Activated CD4-positive, alpha-beta T cell treated with anti-CD3 and anti-CD28 coated beads, Interleukin-2, amount 50 U/mL, for 16 hours (primary cell): ENCODE results near the gene ARHGAP23.

Experiments
- DNase-seq: peaks from one replicate; pipeline ENCODE4 v3.0.0-alpha.2; 2020

ARHGAP23 gene, protein sequence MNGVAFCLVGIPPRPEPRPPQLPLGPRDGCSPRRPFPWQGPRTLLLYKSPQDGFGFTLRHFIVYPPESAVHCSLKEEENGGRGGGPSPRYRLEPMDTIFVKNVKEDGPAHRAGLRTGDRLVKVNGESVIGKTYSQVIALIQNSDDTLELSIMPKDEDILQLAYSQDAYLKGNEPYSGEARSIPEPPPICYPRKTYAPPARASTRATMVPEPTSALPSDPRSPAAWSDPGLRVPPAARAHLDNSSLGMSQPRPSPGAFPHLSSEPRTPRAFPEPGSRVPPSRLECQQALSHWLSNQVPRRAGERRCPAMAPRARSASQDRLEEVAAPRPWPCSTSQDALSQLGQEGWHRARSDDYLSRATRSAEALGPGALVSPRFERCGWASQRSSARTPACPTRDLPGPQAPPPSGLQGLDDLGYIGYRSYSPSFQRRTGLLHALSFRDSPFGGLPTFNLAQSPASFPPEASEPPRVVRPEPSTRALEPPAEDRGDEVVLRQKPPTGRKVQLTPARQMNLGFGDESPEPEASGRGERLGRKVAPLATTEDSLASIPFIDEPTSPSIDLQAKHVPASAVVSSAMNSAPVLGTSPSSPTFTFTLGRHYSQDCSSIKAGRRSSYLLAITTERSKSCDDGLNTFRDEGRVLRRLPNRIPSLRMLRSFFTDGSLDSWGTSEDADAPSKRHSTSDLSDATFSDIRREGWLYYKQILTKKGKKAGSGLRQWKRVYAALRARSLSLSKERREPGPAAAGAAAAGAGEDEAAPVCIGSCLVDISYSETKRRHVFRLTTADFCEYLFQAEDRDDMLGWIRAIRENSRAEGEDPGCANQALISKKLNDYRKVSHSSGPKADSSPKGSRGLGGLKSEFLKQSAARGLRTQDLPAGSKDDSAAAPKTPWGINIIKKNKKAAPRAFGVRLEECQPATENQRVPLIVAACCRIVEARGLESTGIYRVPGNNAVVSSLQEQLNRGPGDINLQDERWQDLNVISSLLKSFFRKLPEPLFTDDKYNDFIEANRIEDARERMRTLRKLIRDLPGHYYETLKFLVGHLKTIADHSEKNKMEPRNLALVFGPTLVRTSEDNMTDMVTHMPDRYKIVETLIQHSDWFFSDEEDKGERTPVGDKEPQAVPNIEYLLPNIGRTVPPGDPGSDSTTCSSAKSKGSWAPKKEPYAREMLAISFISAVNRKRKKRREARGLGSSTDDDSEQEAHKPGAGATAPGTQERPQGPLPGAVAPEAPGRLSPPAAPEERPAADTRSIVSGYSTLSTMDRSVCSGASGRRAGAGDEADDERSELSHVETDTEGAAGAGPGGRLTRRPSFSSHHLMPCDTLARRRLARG (N-terminal part only)

DNA sequence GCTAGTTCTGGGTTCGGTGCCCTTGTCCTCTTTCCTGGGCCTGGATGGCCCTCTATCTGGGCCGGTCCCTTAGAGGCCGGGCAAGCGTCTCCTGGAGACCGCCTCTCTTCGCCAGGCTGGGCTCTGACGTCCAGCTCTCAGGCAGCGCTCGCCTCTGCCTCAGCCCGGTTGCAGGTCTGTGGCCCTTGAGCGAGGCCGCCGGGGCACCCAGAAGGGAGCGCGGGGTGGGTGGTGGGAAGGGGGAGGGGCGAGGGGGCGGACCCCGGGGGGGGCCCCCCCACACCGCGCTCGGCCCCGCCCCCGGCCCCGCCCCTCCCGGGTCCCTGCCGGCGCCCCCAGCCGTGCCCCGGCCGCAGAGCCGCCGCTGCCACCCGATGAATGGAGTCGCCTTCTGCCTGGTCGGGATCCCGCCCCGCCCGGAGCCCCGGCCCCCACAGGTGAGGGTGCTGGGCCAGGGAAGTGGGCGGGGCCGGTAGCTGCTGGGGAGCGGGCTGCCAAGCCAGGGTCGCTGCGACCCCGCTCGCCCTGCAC, at the start of gene ARHGAP23:
TSS of gene ARHGAP23 (plus strand) at position 353 of the 531 bp plus-strand sequence. CDS start at position 375, 22 bp downstream.
- DNase-seq = no peak

DNA sequence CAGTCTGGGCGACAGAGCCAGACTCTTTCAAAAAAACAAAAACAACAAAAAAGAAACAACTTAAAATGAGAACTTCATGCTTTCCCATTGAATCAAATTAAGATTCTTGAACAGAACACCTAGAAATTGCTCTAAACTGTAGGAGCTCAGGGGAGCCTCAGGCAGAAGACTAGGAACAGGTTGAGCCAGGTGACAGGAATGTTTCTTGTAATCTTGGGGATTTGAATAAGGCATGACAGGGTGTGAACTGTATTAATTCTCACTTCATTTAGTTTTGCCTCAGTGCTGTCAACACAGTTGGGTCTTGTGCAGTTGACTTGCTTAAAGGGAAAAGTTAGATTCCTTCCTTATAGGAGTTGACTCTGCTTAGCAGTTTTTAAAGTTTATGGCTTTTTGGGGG, 48.8 kb upstream of the ARHGAP23 start:
- no peak for DNase-seq

DNA sequence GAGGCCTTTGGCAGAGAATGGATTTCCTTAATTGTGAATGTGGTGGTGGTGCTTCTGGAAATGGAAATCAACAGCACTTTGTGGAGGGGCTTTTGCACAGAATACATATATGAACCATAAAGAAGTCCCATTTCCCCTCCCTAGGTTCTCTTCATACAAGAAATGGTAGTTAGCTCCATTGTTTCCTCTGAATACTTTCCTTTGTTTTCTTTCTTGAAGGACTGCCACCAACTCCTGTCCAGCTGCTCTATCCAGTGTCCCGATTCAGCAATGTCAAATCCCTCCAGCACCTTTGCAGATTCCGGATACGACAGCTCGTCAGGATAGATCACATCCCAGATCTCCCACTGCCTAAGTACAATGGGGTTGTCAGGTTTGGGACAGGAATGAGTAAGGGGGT, 33.2 kb upstream of the ARHGAP23 start:
- no peak for DNase-seq

DNA sequence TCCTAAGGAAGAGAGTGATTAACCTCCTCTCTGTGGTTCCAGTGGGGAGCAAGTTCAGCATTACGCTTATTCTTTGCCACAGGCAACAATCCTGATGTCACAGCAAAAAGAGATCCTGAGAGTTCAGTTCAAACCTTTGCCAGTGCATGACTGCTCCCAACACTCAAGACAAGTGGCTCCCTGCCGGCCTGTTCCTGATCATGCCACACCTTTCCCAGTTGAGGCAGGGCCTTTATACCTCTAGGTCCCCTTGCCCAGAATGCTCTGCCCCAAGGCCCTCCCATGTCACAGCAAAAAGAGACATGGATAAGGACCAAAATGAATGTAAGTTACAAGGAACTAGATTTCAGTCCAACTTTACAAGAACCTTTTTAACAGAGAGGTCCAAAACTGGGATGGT, 31.0 kb upstream of the ARHGAP23 start:
- no peak for DNase-seq

DNA sequence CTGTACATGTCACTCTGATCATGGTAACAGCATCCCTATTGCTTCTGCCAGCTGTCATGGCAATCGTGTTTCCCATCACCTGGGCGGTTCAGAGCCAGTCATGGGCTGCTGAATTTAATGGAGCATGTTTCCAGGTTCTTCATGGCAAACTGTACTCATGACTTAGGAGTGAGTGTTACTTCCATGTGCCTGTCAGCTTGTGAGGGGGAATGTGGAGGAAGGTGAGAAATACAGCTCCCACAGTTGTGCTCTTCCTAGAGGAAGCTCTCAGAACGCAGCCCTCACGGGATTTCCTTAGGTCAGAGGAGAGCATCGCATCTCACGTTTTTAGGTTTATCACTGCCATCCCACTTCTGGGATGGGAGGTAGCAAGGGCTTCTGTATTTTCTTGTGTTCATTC, 28.0 kb upstream of the ARHGAP23 start:
- no peak for DNase-seq

DNA sequence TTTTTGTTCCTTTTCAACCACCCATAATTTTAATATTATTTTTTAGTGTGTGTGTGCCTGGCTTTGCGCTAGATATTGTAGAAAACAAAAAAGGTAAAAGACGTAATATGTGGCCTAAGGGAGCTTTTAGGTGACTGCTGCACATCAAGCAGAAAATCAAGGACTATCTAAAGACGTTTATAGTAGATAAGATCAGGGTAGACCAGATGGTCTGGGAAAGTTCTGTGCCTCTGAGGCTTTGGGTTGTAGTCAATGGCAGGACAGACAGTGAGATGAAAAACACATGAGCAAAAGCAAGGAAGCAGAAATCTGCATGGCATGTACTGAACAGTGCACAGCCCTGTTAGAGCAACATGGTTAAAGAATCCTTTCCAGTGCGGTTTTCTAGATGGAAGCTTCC, 26.8 kb upstream of the ARHGAP23 start:
- DNase-seq = no peak

DNA sequence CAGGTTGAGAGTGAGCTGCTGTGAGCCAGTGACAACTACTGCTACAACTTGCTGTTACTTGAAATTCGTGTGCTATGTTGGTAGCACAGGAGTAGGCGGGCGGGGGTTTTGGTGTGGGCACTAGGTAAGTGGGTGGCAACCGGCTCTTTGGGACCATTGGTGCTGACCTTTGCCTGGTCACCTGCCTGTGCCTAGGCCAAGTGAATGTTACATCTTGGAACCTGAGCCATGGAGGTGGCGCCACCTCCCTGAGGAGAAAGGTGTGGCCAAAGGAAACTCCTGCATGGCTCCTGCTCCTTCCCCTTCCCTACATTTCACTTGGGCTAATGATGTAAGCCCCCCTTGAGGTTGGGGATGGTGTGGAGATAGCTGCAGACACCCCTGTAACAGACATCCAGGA, 25.4 kb upstream of the ARHGAP23 start:
- DNase-seq = no peak

DNA sequence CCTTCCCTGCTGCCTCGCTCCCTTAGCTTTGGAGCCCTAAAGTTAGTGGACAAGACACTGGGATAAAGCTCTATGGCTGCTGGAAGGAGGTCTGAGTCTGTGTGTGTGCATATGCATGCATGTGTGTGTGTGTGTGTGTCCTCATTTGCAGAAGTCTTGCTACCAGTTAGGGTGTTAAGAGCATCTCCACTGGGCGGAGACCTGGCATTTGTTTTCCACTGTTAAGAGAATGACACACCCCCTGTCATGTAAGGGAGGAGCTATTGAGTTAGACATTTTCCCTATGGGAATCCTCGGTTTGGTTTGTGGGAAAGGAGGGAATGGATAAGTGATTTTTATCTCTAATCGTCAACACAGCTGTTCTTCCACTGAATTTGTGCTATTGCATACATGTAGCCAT, 24.8 kb upstream of the ARHGAP23 start:
- no peak for DNase-seq

DNA sequence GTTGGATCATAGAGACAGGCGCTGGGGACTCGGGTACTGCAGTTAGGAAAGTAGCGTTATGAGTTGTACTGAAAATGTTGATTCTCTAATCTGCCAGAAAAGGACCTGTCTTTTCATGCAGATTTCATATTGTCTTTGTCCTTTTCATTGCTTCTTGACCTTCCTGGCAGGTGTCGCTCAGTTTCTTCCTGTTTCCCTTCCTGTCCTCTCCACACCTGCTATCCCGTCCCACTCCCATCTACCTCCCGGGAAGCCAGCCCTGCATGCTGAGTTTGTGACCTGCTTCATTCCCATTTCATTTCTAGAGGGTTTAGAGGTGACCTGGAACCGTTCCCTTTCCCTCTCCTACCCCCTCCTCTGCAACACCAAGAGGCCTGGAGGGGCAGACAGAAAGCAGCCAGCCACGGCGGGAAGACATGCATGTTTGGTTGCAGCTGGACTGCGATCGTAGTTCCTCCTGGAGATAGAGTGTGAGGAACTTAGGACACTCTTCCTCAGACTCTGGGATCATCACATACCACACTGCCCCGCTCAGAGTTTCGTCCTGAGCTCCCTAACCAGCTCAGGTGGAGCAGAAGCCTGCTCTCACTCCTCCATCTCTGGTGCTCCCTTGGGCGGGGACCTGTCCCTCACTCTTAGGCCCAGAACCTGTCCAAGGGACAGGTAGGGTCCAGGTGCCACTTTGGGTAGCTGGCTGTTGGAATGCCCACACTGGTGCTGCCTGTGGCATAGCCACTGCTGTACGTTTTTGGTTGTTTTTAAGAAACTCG, 23.9 kb upstream of the ARHGAP23 start:
- DNase-seq = no peak

DNA sequence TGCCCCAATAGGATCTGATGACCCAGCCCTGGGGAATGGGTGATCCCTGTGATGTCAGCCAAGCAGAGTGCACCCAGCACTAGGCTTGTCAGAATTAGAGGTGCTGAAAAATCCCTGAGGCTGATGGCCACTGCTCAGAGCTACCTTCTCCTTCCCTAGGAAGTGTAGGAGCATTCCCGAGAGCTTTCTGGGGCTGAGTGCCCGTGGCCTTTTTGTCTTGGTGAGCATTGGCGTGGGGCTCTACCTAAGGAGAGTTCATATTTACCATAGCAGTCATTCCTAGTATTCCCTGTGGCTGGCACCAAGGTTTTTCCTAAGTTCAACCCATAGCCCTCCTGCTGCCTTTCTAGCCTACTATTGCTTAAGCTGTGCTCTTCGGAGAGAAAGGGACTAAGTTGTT, 22.6 kb upstream of the ARHGAP23 start:
- DNase-seq = no peak

DNA sequence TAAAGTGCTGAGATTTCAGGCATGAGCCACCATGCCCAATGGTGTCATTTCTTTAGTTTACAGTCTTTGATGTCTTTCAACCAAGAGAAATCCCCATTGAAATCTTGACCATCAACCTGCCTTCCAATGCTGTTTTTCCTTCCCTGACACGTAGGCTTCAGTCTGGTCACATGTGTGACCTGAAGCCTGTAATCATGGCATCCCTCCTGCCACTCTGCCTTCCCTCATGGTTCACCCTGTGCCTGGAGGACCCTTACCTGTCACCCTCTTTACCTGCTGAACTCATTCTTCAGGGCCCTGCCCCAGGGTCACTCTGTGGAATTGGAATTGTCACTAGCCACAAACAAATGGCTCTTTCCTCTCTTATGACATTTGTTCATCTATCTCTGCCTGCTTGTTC, 18.1 kb upstream of the ARHGAP23 start:
- no peak for DNase-seq

DNA sequence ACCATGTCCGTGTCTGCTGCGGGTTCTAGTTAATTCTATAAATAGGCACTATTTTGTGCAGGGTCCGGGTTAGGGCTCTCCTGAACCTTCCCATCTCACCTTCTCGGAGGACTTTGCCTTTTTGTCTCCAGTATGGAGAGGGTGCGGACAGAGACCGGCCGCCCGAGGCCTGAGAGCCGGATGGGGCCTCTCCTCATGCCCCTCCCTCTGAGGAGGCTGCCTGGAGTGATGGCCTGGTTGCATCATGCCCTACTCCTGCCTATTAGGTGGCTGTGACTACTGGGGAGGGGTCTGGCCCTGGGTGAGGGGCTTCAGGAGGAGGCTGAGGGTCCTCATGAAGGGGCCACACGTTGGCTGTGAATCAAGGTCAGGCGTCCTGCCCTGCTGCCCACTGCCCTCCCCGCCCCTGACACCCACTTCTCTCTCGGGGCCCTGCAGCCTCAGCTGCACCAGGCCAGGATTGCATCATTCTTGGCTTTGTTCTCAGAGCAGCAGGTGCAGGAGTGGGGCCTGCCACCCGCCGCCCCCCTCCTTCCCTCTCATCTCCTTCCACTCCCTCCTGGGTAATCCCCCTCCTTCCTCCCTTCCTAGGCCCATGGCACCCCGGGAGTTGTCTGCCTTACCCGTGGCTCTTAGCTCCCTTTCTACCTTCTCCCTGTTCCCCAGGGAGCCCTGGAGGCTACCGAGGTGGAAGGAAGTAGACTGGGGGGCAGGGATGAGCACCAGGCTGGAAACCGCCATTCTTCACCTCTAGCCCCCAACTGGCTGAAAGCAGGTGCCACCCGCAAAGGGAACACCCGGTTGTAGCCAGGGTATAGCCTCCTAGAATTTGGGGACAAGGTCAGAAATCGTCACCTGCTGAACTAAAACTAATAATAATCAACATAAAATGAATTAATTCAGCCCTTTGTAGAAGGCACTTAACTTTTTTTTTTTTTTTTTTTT, 12.7 kb upstream of the ARHGAP23 start:
- peak; percentile 26 for DNase-seq

DNA sequence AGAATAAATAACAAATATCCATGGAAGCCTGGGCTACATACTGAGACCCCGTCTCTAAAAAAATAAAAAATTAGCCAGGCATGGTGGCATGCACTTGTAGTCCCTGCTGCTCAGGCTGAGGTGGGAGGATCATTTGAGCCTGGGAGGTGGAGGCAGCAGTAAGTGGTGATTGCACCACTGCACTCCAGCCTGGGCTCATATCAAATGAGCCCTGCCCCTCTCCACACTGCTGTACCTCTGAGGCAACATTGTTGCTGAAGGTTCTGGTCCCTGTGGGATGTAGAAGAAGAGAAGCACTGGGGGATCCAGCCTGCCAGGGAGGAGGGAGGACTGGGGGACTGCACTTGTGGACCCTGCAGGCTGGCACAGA, 11.4 kb upstream of the ARHGAP23 start:
- DNase-seq = no peak

DNA sequence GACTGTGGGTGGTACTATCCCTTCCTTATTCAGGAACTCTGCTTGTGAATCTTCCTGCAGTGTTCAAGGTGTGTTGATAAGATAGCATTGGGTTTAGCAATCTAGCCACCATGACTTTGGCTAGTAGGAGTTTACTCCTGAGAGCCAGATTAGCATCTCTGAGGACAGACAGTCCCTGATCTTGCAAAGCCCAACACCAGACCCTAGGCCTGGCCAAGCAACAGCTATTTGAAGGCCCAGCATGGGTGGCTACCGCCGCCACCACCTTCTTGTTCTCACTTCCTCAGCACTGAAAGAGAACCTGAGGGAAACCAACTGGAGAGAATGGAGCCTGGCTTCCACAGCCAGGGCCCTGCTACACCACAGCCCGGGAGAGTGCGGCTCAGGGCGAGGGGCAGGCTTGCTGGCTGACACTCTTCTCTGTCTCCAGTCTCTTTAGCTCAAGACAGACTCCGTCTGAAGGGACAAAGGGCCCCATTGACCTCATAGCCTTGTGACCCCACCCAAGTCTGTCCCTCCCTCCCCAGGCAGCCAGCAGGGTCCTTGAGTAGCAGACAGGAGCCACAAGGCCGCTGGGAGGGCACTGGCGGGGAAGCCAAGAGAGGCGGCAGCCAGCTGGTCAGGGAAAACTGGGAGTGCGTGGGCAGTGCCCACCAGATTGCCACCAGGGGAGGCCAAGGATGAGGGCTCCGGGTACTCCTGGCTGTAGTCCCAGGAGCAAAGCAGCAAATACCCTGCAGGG, 10.9 kb upstream of the ARHGAP23 start:
- no peak for DNase-seq

DNA sequence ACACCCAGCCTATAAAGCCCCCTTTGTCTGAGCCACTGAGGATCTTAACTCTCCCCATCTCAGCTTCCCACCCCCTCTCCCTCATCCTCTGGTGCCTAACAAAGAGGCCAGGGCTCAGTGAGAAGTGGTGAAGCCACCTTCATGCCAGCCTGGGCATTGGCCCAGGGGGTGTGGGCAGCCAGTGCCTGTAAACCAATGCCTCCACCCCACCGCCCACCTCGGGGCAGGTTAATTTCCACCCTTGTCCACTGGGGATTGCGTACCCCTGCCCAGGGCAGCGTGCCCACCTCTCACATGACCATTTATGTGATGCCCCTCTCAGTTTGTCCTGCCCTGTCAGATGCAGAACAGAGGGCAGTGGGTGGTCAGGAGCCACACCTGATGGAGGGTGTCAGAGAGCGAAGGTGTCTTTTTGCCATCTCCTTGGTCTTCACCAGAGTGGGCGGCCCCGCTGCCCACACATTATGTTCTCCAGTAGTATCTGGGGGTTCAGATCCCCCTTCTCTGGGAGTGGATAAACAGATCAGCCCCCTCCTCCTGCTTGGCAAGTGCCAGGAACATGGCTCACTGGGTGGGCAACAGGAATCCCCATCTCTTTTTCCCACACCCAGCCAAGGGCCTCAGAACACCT, 10.1 kb upstream of the ARHGAP23 start:
- DNase-seq = no peak

DNA sequence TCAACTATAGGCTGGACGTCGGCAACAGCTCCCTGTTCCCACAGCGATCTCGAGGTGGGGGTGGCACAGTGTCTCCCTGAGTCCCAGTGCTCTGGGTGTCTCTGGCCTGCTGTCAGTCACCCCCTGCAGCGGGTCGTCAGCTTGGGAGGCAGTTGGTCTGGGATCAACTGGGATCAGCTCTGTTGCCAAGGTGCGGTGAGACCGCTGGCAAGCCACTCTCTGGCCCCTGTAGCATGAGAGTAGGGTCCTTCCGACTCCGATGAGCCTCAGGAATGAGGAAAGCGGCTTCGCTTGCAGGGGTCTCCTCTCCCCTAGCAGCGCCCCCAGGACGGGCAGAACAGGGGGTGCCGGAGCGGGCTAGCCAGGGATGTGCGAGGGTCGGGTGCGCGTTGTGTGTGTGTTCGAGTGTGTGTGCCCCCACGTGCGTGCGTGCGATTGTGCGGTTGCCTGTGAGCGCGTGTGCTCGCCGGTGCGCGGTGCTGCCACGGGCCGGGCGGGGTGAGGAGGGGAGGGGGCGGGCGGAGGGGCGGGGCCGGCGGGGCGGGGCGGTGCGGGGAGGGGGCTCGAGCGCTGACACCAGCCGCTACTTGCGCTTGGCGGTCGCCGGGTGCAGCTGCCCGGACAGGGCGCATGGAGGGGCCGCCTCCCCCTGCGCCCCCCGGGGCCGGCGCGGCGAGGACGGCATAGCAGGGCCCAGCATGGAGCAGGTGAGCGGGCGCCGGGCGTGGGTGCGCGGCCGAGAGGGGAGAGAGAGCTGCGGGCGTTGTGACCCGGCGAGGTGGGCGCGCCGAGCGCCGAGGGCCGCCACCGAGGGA, 9.4 kb upstream of the ARHGAP23 start:
- DNase-seq = no peak

DNA sequence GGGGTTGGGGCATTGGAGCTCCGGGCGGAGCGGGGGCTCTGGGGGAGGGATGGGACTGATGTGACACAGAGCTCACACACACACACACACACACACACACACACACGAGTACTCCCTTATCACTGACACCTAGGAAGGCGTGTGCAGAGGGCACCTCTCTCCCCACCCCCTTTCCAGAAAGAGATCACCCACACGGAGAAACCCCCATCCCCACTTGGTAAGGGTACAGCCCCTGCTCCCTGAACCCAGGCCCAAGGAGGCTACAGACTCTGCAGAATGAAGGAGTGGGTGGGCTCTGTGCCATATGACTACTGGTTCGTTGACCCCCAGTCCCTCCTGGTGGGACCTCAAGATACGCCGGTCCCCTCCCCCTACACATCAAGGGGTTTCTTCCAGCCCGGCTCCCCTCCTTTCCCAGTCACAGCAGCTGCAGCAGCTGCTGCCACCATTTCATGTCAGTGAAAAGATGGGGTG, 8.7 kb upstream of the ARHGAP23 start:
- DNase-seq = no peak

DNA sequence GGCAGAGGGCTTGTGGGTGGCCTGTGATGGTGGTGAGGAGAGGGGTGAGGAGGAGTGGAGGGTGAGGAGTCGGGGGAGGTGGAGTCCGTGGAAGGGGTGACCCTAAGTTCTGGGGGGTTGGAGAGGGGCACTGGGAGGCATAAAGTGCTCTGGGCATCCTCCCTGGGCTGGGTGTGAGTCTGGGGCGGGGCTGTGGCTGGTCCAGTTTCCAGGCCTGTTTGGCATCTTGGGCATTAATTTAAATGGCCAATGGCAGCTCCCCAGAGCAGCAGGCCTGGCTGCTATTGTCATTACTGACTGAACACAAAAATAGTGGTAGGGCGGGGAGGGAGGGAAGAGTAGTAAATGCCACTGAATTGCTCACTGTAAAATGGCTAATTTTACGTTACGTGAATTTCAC, 7.7 kb upstream of the ARHGAP23 start:
- DNase-seq = no peak
